Sigmoid colon (tissue), 4 donors: ENCODE results near the gene PDGFD.

Source experiments
- EP300 ChIP-seq, 4 donors: sonication (generic); formaldehyde crosslinking; IDR thresholded peaks; one replicate each; pipeline ENCODE4 v1.6.1; 2017; ENCODE audit warnings: antibody characterized with exemption in 4 of 4
- POLR2AphosphoS5 ChIP-seq, 4 donors: sonication (generic); formaldehyde crosslinking; IDR thresholded peaks; one replicate each; pipeline ENCODE4 v1.6.1; 2017; ENCODE audit warnings: antibody characterized with exemption in 4 of 4
- TF ChIP-seq, protein P1 (sequence below), 4 experiments: fragments of 450-650 bp in 3 of 4; fragments of 200-600 bp in 1 of 4; IDR thresholded peaks; one replicate each; pipeline ENCODE4 v1.5.1; 2016 to 2019; ENCODE audit warnings: antibody characterized with exemption in 4 of 4, mild to moderate bottlenecking in 3 of 4, moderate library complexity in 2 of 4

DNA sequence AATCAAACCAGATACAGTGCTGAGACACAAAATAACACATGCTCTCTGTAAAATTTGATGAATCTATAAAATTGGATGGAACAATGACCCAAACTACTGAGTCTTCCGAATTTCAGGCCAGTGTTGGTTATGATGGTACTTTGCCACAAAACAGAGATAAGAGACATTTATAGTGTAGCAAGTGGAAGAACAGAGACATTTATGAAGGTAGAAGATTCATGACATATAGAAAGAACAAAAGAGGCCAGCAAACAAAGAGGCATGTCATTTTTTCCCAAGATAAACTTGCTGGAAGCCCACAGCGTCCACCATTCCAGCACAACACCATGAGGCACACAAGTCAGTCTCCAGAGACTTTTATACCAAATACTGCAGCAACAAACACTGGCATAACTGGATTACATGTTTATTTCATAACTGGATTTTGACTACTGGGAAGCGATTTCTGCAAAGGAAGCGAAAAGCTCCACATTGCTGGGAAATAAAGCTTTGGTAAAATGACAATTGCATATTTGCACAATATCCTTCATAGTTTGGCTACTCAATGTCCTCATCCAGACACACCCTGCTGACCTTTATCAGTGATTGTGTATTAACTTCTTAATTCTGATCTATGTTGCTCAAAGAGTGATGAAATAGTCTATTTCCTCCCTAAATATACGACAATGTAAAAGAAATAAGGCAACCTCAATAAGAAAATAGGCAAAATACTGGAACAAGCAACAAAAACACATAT is 110.0 kb downstream of the PDGFD start:
- TF ChIP-seq, protein P1, sequence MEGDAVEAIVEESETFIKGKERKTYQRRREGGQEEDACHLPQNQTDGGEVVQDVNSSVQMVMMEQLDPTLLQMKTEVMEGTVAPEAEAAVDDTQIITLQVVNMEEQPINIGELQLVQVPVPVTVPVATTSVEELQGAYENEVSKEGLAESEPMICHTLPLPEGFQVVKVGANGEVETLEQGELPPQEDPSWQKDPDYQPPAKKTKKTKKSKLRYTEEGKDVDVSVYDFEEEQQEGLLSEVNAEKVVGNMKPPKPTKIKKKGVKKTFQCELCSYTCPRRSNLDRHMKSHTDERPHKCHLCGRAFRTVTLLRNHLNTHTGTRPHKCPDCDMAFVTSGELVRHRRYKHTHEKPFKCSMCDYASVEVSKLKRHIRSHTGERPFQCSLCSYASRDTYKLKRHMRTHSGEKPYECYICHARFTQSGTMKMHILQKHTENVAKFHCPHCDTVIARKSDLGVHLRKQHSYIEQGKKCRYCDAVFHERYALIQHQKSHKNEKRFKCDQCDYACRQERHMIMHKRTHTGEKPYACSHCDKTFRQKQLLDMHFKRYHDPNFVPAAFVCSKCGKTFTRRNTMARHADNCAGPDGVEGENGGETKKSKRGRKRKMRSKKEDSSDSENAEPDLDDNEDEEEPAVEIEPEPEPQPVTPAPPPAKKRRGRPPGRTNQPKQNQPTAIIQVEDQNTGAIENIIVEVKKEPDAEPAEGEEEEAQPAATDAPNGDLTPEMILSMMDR (IDR thresholded peaks at IDR 0.05): no peak
- TF ChIP-seq POLR2AphosphoS5 (IDR thresholded peaks at IDR 0.05) (no peak), EP300 (IDR thresholded peaks at IDR 0.05) (no peak)
